ENCODE results near the gene TAF8. TPM values are rescaled to one million over a fixed set of nuclear protein-coding genes. Genes with fewer than 3 reads are reported as not detected.

TAF8 gene
- total RNA-seq, 2 experiments from 2014 or later = 30.1 to 34.7 TPM

- peaks cover 81% of the 10 kb centered on the region for H3K4me1 ChIP-seq (ENCODE audit: insufficient read depth, low read length)
- no peaks in the 10 kb centered on the region for H3K27me3 Mint-ChIP-seq
- intact Hi-C loops (cut with DNase I, micrococcal nuclease) = loop anchor here (1.0 to 10.0 kb wide), 6 partner anchors 23 to 258 kb away; partner anchors contain the start of genes USP49 (in 2 of the 2), BYSL (in 1 of the 2), MED20 (in 1 of the 2) and MRPS10 (in 1 of the 2)
- peaks cover 0 to 3% of the 10 kb centered on the region in 2 experiments for H3K9me3 ChIP-seq (ENCODE audit: control insufficient read depth in 1 of 2, insufficient read depth in 1 of 2, low read length in 2 of 2)
- peak overlapping the region; percentile 85 for H3K4me3 ChIP-seq (ENCODE audit: low read length)
- peaks cover 84% of the 10 kb centered on the region for H3K4me1 Mint-ChIP-seq (ENCODE audit: low read depth)
- ATAC-seq (ENCODE audit: poor library complexity) (peak; percentile 52), DNase-seq (peak in 13 of 14 experiments; percentile 58 to 96 (median 81))
- TF ChIP-seq CTCF (IDR thresholded peaks at IDR 0.05) = no peak
- POLR2A ChIA-PET = interaction anchor here (0.8 to 13.5 kb wide), 24 partner anchors 10 to 700 kb away, joined by 3 to 168 read pairs (median 6); partner anchors contain the start of genes BYSL, CCND3, MED20 and TBCC
- no peaks in the 10 kb centered on the region for H3K9me3 Mint-ChIP-seq
- peak overlapping the region; percentile 96 for H3K4me3 Mint-ChIP-seq
- H3K36me3 ChIP-seq (ENCODE audit: insufficient read depth, low read length) = peaks cover 31% of the 10 kb centered on the region
- peaks cover 75% of the 10 kb centered on the region for H3K36me3 Mint-ChIP-seq (ENCODE audit: low read depth)
- CTCF ChIA-PET = interaction anchor here (1.4 to 9.9 kb wide), 11 partner anchors 17 to 259 kb away, joined by 3 to 75 read pairs (median 8); partner anchors contain the start of genes BYSL, MED20 and TOMM6
- H3K27me3 ChIP-seq (ENCODE audit: control insufficient read depth in 1 of 2, insufficient read depth in 2 of 2, low read length in 2 of 2) = no peaks in the 10 kb centered on the region
- peak overlapping the region; percentile 54 to 85 for H3K27ac ChIP-seq (ENCODE audit: low read depth in 1 of 2, low read length in 2 of 2)
- peak overlapping the region; percentile 89 for H3K27ac Mint-ChIP-seq
These were observed 4.5 kb upstream of the TAF8 start for GRCh38 chr6:42045538-42046460.

GRCh38 chr6:42046464-42047212 is 3.7 kb upstream of the TAF8 start:
- intact Hi-C loops (cut with DNase I, micrococcal nuclease) = loop anchor here in 1 of 2 experiments (10.0 kb wide), 1 partner anchor 168 kb away; the partner anchor contains the start of gene MRPS10
- TF ChIP-seq CTCF (IDR thresholded peaks at IDR 0.05) = no peak
- peaks cover 79% of the 10 kb centered on the region for H3K4me1 ChIP-seq (ENCODE audit: insufficient read depth, low read length)

More at GRCh38 chr6:42046464-42047212, 3.7 kb upstream of the TAF8 start:
- Mint-ChIP-seq H3K36me3 (ENCODE audit: low read depth) (peaks cover 75% of the 10 kb centered on the region), H3K27ac (peak overlapping the region; percentile 89), H3K27me3 (no peaks in the 10 kb centered on the region), H3K4me3 (peak overlapping the region; percentile 96), H3K9me3 (no peaks in the 10 kb centered on the region), H3K4me1 (ENCODE audit: low read depth) (peaks cover 84% of the 10 kb centered on the region)
- peaks cover 0 to 3% of the 10 kb centered on the region in 2 experiments for H3K9me3 ChIP-seq (ENCODE audit: control insufficient read depth in 1 of 2, insufficient read depth in 1 of 2, low read length in 2 of 2)
- peak overlapping the region; percentile 39 to 85 for H3K27ac ChIP-seq (ENCODE audit: low read depth in 1 of 2, low read length in 2 of 2)
- CTCF ChIA-PET = interaction anchor here (0.6 to 9.9 kb wide), 8 partner anchors 13 to 260 kb away, joined by 3 to 75 read pairs (median 6); partner anchors contain the start of genes BYSL, MED20 and TOMM6
- DNase-seq = peak in 2 of 14 experiments; percentile 37 to 50
- H3K36me3 ChIP-seq (ENCODE audit: insufficient read depth, low read length) = peaks cover 27% of the 10 kb centered on the region
- no peaks in the 10 kb centered on the region for H3K27me3 ChIP-seq (ENCODE audit: control insufficient read depth in 1 of 2, insufficient read depth in 2 of 2, low read length in 2 of 2)
- peak overlapping the region; percentile 85 for H3K4me3 ChIP-seq (ENCODE audit: low read length)
- ATAC-seq (ENCODE audit: poor library complexity) = no peak
- POLR2A ChIA-PET = interaction anchor here (0.6 to 13.5 kb wide), 22 partner anchors 11 to 907 kb away, joined by 3 to 168 read pairs (median 6); partner anchors contain the start of genes BYSL, CCND3, MED20 and TBCC
